ENCODE results near the gene KCNQ4.
A peak's percentile ranks its signal among the peaks of the same experiment; 100 is the strongest.

The KCNQ4 gene

DNA sequence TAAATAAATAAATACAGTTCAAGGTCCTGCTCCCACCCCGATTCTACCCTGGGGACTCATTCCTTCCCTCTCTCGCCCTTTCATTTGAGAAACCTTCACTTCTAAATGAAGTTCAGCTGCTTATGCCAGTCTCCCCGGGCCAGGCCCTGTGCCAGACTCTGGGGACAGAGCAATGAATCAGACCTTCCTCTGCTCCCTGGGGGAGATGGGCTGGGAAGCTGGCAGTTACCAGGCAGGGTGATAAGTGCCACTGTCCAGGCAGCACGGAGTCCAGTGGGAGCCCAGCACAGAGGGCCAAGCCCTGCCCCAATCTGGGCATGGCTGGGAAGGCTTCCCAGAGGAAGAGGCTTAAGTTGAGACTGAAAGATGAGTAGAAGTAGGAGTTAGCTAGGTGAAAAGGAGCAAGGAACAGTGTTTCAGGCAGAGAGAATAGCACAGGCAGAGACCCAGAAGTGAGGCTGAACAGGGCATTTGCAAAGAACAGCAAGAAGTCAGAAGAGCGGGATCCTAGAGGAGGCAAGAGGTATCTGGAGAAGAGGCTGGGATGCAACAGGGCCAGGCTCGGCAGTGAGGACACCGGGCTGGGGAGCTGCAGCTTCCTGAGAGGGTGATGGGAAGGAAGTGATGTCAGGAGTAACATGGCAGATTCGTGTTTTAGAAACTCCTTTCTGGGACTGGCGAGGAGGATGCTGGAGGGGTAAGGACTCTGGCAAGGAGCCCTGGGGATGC, 13.5 kb downstream of the KCNQ4 start:
- no peak for DNase-seq

DNA sequence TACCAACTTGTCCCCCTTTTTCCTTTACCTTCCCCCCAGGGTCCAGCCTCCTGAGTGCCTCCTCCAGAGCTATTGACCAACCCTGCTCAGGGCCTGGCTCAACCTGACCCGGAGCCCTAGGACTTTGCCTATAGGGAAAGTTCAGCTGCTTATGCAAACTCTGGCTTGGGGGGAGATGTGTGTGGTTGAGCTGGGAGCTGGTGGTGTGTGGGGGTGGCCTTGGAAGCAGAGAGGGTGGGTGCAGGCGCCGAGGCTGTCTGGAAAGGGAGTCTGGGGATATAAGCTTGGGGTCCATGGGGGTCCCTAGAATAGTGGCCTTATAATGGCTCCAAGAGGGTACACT, 14.1 kb downstream of the KCNQ4 start:
- DNase-seq = no peak

DNA sequence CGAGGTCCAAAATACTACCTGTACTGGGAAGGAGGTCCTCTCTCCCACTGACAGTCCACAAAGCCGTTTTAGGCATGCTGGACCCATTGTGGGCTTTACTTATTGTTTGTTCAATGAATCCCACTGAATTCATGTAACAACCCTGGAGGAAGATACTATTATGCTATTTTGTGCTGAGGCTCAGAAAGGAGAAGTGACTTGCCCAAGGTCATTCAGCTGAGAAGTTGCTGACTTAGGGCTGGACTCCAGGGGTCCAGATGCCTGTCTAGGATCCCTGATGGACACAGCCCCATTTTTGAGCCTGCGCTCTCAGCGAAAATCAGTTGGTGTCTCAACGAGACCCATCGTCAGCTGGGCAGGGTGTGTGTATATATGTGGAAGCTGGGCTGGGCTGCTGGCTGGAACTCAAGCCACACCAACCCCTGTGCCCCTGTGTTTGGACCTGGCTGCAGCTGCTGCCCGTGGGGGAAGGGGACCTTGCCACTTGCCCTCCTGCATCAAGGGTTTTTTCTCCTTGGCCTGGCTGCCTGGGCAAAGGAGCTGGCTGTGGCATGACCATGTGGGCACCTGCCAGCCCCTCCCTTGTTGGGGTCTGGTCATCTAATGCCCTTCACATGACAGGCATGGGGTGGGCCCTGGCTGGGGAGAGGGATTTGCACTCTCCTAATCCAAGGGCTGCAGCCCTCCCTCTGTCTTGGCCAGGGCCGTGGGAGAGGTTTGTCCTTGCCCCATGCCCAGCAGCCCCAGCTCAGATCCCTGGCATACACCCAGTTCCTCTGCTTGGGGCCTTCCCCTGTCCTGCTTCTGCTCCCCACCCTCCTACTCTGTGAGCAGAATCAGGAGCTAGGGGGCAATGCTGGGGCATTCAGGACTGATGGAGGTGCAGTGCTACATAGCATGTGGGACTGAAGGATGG, 15.0 kb downstream of the KCNQ4 start:
- no peak for DNase-seq

DNA sequence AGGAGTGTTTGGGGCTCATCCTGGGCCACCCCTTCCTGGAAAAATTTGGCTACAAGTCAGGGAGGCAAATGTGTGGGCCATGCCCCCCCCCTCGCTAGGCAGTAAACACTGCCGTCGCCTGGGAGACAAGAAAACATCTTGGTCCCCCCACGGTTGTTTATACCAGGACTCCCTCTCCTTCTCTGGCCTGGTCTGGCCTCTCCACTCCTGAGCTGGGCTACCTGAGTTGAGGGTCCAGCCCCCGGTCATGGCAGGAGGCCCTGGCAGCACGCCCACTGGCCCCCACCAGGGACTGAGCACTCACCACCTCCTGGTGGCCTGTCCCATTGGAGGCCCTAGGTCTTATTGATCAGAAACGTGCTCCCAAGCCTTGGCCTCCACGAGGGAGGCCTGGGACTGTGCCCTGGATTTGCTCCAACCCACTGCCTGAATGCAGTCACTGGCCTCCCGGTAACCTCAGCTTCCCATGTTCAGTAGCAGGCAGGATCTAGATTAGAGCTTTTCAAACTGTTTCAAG, 15.8 kb downstream of the KCNQ4 start:
- DNase-seq = no peak

DNA sequence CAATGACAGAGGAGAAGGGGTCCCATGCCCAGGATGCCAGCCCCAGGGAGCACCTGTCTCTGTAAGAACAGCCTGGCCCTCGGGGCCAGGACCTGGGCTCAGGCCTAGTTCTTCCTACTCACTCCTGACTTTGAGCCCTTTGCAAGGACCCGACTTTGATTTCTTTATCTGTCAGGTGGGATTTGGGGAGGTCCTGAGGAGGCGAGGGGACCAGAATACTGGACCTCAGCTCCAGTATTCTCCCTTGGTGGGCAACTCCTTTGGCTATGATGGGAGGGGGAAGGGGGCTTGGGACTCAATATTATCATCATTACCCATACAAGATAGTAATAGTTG, 18.1 kb downstream of the KCNQ4 start:
- no peak for DNase-seq

DNA sequence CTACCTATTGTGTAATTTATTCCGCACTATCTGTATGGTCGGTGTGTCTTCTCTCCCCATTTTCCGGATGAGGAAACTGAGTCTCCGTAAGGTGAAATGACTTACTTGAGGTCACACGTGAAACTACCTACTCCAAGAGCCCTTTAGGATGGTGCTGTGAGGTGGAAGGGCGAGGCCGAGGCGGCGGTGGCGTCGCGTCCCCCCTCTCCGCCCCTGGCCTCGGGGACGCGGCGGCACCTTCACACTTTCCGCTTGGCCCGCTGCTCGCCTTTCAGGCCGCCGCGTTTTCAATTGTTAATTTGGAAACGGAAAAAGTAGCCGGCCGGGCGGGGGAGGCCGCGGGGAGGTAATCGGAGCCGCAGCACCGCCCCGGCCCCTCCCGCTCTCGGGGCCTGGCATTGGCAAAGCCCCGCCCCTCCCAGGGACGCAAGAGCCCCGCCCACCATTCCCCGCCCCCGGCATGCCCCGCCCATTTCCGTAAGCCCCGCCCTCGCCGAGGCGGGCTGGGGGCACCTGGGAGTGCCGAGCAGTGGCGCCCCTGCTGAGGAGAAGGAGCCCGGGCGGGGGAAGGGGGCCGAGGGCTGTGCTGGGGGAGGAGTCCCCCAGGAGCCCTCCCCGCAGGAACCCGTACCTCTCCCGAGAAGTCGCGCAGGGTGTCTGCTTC, 18.6 kb downstream of the KCNQ4 start:
- peak; percentile 91 for DNase-seq

DNA sequence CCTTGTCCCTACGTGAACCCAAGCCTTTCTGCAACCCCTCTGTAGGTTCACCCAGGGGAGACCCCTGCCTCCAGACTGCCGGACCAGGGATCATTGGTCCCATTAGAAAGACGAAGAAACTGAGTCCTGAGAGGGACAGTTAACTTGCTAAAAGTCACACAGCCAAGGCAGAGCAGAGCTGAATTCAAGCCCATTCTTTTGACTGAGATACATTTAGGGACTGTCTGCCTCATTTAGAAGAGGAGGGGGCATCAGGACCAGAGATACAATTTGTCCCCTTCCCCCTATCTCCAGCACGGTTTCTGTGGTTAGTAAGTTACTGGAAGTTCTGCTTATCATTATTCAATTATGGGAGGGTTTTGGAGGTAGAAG, 19.1 kb downstream of the KCNQ4 start:
- no peak for DNase-seq

DNA sequence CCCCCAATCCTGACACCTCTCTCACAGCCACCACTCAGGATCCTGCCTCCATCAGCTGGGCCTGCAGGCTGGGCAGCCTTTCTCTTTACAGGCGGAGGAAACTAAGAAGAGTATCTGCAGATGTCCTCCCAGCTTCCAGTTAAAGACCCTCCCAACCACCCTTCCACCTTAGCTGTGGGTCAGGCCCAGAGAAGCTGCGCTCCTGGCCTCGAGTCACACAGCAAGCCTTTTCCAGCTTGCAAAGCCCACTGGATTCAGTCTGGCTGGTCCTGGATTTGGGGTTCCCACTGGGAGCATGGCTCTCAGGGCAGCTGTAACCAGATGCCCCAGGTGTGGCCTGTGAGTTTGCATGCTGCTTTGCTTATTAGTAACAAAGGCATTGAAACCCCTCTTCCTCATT, 19.9 kb downstream of the KCNQ4 start:
- DNase-seq = no peak

DNA sequence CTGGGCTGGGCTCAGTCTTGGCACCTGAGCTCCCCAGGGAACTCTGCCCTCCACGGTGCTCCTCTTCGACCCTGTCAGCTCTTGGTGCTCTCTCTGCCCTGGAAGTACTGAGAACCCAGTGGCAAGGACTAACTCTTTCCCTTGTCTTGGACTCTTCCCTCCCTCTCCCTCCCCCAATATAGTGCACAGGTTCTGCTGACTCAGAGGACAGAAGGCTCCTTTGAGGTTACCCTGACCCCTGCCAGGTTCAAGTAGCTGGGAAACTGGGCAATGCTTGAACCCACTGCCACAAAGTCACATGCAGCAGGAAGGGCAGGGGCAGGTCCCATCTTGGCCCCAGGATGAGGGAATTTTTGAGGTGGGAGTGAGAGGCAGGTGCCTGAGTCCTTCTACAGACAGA, 20.3 kb downstream of the KCNQ4 start:
- DNase-seq = no peak

DNA sequence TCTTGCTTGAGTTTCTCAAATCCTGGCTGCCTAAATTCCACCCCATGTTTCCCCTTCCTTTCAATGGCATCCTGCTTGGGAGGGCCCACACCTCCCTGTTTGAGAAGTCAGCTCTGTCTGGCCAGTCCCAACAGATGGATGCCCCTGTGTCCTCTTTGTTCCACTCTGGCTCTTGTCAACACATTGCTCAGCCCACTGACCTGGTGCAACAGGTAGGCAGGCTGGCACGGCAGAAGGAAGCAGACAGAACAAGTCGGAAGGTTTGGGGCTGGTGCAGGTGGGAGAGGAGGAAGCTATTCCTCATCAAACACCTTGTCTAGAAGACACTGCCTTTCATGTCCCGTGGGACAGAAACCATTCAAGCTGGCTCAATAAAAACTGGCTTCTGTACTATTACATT, 22.7 kb downstream of the KCNQ4 start:
- no peak for DNase-seq

DNA sequence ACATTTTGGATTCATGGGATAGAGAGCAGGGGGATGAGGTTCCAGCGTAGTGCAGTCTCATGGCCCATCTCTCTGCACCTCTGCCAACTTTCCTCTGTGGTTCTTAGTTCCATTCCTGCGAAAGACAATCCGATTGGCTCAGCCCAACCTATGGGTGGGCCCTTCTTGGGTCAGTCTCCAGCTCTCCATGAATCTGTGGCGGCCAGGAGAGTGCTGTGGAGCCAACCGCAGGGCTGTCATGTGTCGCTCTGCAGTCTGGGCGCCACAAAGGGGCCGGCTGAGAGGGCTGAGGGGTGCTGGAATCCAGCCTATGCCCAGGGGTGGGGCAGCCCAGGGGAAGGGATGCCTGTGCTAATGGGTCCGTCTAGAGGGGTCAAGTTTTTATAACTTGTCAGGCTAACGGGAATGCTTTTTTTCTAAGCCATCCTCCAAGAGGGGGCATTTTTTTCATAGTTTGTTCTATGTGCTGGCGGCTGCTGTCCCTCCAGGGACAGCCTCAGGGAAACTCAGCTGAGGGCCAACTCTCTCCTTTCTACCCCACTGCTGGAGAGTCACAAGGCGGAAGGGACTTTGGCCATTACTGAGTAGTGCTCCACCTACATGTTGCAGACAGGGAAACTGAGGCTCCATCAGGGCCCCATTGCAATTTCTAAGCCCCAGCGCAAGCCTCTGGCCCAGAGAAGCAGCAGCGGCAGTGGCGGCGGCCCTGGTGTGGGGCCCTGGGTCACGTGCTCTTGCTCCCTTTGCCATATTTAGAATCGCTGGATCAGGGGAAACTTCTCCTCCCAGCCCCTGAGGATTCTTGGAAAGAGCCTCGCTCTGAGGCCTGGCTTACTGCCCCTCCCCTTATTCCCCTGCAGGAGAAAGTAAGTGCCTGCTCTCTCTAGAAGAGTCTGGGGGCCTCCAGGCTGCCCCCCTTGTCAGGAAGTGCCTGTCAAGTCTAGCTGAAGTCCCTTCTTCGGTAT, 23.4 kb downstream of the KCNQ4 start:
- DNase-seq = no peak

DNA sequence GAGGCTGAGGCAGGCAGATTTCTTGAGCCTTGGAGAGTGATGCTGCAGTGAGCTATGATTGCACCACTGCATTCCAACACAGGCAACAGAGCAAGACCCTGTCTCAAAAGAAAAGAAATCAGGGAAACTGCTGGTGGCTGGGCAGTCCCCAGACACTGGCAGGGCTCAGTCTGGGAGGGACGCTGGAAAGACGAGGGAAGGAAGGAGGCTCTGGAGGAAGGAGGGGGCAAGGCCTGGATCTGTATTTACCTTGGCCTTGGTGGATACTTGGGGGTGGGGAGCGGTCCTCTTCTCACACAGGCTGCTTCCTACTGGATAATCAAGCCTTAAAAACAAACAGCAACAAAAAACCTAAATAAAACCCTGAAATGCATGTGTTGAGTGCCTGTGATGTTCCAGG, 24.4 kb downstream of the KCNQ4 start:
- no peak for DNase-seq

DNA sequence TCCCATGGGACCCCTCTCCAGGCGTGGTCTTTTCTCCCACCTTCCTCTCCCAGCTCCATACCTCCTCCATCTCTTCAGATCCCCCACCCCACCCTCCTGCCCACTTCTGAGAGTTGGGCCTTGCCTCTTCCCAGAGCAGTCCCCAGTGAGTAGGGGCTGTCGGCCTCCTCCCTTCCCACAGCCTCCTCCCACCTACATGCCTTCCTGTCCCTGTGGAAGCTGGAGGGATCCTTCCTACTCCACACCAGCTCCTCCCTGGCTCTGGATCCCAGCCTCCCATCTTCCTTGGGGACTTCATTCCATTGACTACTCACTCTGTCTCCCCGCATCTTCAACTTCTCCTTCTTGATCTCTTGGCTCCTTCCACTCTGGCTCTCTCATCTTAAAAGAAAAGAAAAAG, 24.9 kb downstream of the KCNQ4 start:
- DNase-seq = no peak

DNA sequence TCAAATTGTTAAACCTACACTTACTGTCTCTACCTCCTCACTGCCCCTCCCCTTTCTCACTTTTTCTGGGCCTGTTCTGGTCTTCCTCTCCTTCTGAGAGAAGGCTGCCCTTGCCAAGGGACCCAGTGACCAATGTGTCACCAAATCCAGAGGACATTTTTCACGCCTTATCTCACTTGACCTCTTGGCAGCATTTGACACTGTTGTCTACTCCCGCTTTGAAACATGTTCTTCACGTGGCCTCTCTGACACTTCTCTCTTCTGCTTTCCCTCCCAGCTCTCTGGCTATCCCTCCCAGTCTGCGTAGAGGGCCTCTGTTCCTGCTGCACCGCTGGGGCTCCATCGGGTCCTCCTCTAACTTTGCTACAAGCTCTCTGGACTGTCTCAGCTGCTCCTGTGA, 25.3 kb downstream of the KCNQ4 start:
- DNase-seq = no peak

DNA sequence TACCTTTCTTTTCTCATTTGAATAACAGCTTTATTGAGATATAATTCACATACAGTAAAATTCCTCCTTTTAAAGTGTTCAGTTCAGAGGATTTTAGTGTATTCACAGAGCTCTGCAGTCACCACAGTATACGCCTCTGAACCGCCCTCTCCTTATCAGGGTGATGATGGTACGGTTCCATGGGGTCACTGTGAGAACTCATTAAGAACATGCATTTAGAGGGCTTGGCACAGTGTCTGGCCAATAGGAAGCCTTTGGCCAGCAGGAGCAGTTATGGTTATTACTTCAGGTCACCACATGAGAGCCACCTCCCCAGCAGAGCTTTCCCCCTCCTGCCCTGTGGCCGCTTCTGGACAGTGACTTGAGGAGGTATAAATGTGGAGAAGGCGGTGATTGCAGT, 27.3 kb downstream of the KCNQ4 start:
- no peak for DNase-seq

DNA sequence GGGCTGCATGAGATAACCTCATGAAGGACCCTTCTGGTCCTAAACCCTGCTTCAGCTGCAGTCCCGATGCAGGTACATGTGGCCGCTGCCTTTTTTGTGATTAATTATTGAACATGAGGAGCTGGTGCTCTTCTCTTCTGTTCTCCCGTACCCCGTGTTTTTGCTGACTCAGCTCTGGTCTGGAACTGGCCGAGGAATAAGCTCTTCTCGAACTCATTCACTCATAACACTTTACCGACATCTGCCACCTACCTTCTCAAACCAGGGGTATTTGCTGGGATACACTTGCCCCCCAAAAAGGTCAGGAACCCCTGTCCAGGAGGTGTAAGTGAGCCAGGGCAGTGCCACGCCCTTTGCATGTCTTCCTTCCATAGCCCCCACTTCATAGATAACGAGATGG, 31.8 kb downstream of the KCNQ4 start:
- no peak for DNase-seq

DNA sequence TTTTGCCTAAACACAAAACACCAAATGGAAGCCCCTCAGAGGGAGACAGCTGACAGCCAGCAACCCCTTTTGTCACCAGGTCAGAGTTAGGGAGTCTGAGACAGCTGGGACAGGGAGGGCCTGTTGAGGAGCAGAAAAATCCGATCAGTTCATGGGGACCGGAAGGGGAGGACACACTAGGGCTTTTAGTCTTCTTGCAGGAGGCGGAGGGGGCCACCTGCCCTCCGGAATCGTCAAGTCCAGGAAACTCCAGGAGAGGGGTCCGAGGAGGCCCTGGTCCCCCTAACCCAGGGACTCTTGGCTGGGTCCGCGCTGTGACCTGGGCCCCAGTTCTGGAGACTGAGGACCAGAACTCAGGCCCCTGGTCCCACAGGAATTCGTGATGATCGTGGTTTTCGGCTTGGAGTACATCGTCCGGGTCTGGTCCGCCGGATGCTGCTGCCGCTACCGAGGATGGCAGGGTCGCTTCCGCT, 34.2 kb downstream of the KCNQ4 start:
- DNase-seq = no peak

DNA sequence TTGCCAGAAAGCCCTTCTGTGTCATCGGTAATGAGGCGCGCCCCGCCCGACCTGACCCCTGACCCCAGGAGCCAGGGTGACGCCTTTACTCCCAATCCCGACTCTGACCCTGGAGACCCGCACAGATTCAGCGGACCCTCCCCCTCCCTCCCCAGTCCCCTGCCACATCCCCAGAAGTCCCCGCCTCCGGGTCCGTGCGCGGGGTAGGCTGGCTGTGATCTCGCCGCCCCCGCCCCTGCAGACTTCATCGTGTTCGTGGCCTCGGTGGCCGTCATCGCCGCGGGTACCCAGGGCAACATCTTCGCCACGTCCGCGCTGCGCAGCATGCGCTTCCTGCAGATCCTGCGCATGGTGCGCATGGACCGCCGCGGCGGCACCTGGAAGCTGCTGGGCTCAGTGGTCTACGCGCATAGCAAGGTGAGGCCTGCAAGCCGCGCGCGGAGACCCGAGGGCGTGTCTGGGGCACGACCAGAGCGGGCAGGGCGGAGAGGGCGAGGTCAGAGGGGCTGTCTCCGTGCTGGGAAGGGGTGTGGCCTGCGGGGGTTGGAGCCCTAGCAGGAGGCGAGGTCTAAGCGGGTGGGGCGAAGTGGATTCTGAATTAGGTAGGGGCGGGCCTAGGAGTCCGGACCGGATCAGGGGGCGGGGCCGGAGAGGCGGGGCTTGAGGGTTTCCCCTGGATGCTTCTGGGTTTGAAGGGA, 34.8 kb downstream of the KCNQ4 start:
- peak; percentile 62 for DNase-seq

DNA sequence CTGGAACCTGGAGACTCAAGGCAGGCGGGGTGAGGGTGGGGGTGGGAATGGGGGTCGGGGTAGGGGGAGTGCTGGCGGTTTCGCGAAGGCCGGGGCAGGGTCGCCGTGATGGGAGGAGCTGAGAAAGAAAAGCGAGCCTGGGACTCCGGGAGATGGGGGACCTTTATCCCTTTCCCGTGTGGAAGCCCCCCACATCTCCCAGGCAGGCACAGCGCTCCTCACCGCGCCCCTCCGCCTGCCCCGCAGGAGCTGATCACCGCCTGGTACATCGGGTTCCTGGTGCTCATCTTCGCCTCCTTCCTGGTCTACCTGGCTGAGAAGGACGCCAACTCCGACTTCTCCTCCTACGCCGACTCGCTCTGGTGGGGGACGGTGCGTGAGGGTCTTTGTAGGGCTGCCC, 35.5 kb downstream of the KCNQ4 start:
- DNase-seq = no peak

DNA sequence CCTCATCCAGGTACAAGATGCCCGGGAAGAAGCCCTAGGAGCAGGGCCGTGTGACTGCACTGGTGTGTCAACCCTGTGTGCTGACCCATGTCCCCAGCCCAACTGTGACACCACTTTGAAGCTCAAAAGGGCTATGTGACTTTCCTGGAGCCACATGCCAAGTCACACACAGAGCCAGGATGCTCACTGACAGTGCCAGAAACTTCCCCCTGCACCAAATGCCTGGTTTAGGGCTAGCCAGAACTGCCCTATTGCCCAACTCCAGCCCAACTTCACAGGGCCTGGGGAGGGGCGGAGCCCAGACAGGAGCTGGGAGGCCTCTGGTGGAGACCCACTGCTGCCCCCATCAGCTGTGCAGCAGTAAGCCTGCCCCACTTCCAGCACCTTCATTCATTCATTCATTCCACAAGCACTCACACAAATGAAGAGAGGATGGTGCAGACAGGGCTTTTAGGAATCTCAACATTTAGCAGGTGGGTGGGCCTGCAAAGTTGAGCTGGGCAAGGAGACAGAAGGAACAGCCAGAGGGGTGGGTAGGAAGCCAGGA, 36.7 kb downstream of the KCNQ4 start:
- no peak for DNase-seq

DNA sequence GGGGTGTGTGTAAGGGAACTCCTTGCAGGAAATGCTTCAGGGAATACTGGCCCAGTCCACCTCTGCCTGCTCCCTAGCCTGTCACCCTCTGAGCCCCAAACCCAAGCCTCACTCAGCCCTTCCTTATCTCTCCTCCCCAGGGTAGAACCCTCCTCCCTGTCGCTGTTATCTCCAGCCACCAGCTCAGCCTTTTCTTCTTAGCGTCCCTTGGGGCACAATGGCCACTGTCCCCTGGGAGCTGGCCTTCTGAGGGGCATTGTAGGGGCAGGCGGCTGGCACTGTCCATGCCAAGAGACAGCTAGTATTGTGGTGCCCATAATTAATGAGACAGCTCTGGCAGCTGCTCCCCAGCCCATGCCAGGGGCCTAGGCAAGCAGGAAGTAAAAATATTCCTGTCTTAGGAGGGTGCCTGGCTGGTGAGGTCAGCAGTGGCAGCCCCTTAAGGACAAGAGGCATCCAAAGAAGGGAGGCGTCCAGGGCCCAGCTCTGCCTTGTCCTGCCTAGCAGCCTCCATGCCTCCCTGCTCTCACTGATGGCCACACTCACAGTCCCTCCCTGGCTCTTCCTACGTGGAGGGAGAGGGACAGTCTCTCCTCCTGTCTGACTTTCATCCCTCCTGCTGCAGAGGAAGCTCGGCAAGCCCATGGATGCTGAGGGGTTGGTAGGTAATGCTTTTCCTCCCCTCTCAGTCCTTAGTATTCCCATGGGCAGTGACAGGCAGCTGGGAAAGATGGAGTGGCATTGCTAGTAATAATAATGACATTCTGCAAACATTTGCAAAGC, 37.5 kb downstream of the KCNQ4 start:
- peak; percentile 89 for DNase-seq

All from NCI-H774 (cell line).